ENCODE results near the gene ADCY9. TPM values are rescaled to one million over a fixed set of nuclear protein-coding genes. Genes with fewer than 3 reads are reported as not detected.
"Not testable (repeated sequence)": the region's sequence is repeated elsewhere in the genome, so short reads cannot be mapped to it uniquely, and the experiment has no call there.

ADCY9 gene
- total RNA-seq, 4 donors from 2014 or later: 19.0 to 32.7 (median 29.6) TPM

GRCh38 chr16:3934491-3935181 is 181.6 kb downstream of the ADCY9 start:
- no peaks in the 10 kb centered on the region for H3K9me3 ChIP-seq
- TF ChIP-seq EP300 (IDR thresholded peaks at IDR 0.05) (no peak), POLR2A (IDR thresholded peaks at IDR 0.05) (no peak), CTCF (IDR thresholded peaks at IDR 0.05) (no peak)
- H3K27ac ChIP-seq: no peak overlapping the region
- 67 to 73% methylated on average over 13 of the region's 13 CpGs for WGBS, 2 donors
- H3K36me3 ChIP-seq: no peaks in the 10 kb centered on the region
- no peaks in the 10 kb centered on the region for H3K27me3 ChIP-seq
- H3K4me3 ChIP-seq: no peak overlapping the region
- DNase-seq (ENCODE audit: low spot score in 2 of 2): no peak
- peaks cover 0 to 13% (median 3%) of the 10 kb centered on the region in 4 donors for H3K4me1 ChIP-seq

GRCh38 chr16:3927147-3927546 is 189.1 kb downstream of the ADCY9 start:
- 95 to 99% methylated on average over 2 of the region's 2 CpGs for WGBS, 2 donors
- not testable (repeated sequence) for H3K4me1 ChIP-seq; H3K9me3 ChIP-seq; H3K36me3 ChIP-seq; DNase-seq (ENCODE audit: low spot score in 2 of 2); H3K27me3 ChIP-seq; H3K27ac ChIP-seq; H3K4me3 ChIP-seq

GRCh38 chr16:3924763-3925162 is 191.5 kb downstream of the ADCY9 start:
- H3K27me3 ChIP-seq: no peaks in the 10 kb centered on the region
- no peak for DNase-seq (ENCODE audit: low spot score in 2 of 2)
- TF ChIP-seq POLR2A (IDR thresholded peaks at IDR 0.05): no peak
- no peak for TF ChIP-seq EP300 (IDR thresholded peaks at IDR 0.05)
- no peak for TF ChIP-seq CTCF (IDR thresholded peaks at IDR 0.05)
- H3K4me3 ChIP-seq: no peak overlapping the region
- no peak overlapping the region for H3K27ac ChIP-seq
- H3K4me1 ChIP-seq: no peaks in the 10 kb centered on the region
- no peaks in the 10 kb centered on the region for H3K36me3 ChIP-seq
- peaks cover 0 to 5% (median 0%) of the 10 kb centered on the region in 4 donors for H3K9me3 ChIP-seq

GRCh38 chr16:3922241-3922640 is 194.0 kb downstream of the ADCY9 start:
- Histone ChIP-seq H3K4me1 (no peaks in the 10 kb centered on the region), H3K27ac (no peak overlapping the region), H3K9me3 (peaks cover 0 to 19% (median 0%) of the 10 kb centered on the region in 4 donors), H3K36me3 (no peaks in the 10 kb centered on the region), H3K27me3 (no peaks in the 10 kb centered on the region), H3K4me3 (no peak overlapping the region)
- WGBS, 2 donors: 58 to 65% methylated on average over 13 of the region's 13 CpGs
- DNase-seq (ENCODE audit: low spot score in 2 of 2): no peak
- TF ChIP-seq EP300 (IDR thresholded peaks at IDR 0.05): no peak
- no peak for TF ChIP-seq POLR2A (IDR thresholded peaks at IDR 0.05)

GRCh38 chr16:3920206-3920605 is 196.0 kb downstream of the ADCY9 start:
- Histone ChIP-seq H3K36me3 (no peaks in the 10 kb centered on the region), H3K27me3 (no peaks in the 10 kb centered on the region), H3K9me3 (peaks cover 0 to 23% (median 0%) of the 10 kb centered on the region in 4 donors), H3K4me1 (no peaks in the 10 kb centered on the region), H3K27ac (no peak overlapping the region), H3K4me3 (no peak overlapping the region)
- no peak for DNase-seq (ENCODE audit: low spot score in 2 of 2)
- no peak for TF ChIP-seq POLR2A (IDR thresholded peaks at IDR 0.05)
- TF ChIP-seq CTCF (IDR thresholded peaks at IDR 0.05): no peak
- TF ChIP-seq EP300 (IDR thresholded peaks at IDR 0.05): no peak
- WGBS, 2 donors: 88 to 93% methylated on average over 8 of the region's 8 CpGs

GRCh38 chr16:3919413-3919812 is 196.8 kb downstream of the ADCY9 start:
- Histone ChIP-seq H3K36me3 (no peaks in the 10 kb centered on the region), H3K9me3 (peaks cover 0 to 23% (median 0%) of the 10 kb centered on the region in 4 donors), H3K4me3 (no peak overlapping the region), H3K27ac (no peak overlapping the region), H3K4me1 (no peaks in the 10 kb centered on the region), H3K27me3 (no peaks in the 10 kb centered on the region)
- 84 to 85% methylated on average over 6 of the region's 6 CpGs for WGBS, 2 donors
- no peak for DNase-seq (ENCODE audit: low spot score in 2 of 2)
- TF ChIP-seq CTCF (IDR thresholded peaks at IDR 0.05) (no peak), POLR2A (IDR thresholded peaks at IDR 0.05) (no peak), EP300 (IDR thresholded peaks at IDR 0.05) (no peak)

All from tibial nerve (tissue), 4 donors.